Measurements from ENCODE around the gene POLQ.
"Not testable (repeated sequence)": the region's sequence is repeated elsewhere in the genome, so short reads cannot be mapped to it uniquely, and the experiment has no call there.

The POLQ gene

DNA sequence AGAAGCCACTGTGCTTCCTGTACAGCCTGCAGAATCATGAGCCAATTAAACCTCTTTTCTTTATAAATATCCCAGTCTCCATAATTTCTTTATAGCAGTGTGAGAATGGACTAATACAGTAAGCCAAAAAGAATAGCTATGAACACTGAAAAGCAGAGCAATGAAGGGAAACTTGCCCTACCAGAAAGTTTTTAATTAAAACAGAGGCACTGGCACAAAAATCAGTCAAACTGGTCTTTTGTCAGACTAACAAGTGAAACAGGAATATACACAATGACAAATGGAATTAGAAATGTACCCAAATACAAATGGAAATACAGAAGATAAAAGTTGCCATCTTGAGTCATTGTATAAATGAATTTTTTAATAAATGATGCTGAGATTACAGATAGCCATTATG is 40.5 kb downstream of the POLQ start:
- DNase-seq, result no peak

DNA sequence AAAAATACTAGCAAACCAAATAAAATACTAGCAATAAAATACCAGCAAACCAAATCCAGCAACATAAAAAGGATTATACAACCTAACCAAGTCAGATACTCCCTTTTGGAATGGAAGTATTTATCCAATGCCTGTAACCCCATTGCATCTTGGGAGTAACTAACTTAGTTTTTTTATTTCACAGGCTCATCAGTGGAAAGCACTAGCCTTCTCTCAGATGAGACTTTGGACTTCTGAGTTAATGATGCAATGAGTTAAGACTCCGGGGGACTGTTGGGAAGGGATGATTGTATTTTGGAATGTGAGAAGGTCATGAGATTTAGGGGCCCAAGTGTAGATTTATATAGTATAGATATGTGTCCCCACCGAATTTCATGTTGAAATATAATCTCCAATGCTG is 41.2 kb downstream of the POLQ start:
- no peak for DNase-seq

DNA sequence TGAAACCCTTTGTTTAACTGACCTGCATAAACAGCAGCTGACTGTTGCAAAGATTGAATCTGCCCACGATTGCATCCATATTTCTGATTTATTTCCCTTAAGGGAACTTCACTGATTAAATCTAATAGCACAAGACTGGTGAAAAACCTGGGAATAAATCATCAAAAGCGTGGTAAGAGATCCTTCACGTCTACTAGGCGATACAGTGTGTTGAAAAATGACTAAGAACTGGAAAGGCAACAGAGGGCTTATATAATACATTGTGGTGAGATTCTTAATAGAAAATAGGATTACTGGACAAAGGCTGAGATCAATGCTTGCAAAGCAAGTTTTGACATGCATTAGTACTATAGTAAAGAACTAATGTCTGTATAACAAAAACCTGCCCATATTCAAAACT is 49.0 kb downstream of the POLQ start:
- DNase-seq, result no peak

DNA sequence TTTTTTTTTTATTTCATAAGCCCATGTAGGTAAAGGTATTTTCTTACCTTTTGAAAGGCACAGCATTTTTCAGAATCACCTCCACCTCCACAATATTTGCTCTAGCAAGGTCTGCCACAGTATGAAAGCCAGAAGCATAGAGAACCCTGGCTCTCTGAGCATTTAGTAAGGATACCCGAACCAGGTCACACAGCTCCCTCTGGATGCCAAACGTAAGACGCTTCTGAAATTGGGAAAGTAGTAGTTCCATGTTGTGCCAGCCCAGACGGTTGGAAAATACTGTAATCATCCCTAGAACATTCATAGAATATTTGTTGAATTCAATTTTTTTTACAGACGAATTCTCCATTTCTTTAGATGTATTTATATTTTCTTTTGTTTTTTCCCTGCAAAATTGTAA is 52.4 kb downstream of the POLQ start:
- no peak for DNase-seq

DNA sequence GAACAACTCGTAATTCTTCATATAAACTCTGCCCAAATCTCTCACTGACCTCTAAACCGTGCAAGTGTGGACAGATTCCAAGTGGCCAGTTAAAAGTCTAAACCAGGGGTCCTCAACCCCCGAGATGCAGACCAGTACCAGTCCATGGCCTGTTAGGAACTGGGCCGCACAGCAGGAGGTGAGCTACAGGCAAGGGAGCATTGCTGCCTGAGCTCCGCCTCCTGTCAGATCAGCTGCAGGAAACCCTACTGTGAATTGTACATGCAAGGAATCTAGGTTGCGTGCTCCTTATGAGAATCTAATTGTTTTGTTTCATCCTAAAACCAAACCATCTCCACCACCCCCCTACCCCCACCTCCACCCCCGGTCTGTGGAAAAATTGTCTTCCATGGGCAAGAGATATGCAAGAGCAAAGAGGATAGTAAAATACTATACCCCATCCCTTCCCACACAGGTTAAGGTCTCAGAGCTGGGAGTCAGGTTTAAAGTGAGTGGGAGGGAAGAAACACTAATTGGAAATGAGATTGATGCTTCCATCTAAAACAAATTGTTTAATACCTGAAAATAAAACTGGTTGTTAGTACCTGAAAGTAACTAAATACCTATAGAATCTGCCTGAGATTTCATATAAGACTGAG is 54.0 kb downstream of the POLQ start:
- DNase-seq, result no peak

DNA sequence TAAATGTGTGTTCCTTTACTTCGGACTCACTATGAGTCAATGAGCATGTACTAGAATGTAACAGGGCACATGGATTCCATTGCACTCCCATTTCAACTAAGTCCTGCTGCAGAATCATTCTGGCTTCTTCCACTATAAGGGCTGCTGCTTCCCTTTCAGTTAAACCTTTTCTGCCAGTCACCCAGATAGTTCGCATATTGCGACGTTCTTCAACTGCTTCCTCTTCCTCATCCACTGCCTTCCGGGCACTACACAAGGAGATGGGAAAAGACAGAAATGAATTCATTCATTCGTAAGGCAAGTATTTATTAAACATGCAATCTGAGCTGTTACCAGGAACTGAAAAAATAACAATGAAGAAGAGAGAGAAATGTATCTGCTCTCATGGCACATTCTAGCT is 55.6 kb downstream of the POLQ start:
- no peak for DNase-seq

DNA sequence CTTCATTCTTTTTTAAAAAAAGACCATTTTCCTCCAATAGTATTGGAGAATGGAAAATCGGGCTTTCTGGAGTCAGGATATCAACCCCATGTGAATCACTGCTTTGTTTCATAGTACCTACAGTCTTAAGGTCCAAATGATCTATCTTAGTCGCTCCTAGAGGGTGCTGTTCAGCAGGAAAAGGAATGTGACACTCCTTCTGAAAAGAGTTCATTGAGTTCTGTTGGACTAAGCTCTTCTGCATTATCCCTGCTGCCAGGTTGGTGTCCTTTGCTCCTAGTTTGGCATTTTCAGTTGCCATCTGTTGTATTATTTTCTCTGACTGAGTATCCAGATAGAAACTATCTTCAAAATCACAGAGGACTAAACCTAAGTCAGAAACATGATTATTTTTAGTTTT is 57.2 kb downstream of the POLQ start:
- DNase-seq, result no peak

DNA sequence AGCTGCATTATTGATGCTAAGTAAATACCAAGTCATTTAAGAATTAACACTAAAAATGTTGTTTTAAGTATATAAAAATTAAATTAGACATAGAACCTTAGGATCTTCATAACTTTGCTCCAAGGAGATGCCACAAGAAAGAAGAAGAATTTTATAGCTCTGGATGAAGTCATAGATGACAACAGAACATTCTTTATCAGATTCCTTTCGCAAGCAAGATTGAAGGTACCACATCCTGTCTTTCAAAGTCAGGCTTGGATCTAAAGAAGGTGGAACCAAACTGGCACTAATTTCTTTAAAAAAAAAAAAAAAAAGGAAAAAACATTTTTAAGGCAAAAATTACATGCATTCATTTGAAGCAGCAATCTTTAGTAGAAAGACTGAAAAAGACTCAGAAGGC is 62.5 kb downstream of the POLQ start:
- DNase-seq, result no peak

DNA sequence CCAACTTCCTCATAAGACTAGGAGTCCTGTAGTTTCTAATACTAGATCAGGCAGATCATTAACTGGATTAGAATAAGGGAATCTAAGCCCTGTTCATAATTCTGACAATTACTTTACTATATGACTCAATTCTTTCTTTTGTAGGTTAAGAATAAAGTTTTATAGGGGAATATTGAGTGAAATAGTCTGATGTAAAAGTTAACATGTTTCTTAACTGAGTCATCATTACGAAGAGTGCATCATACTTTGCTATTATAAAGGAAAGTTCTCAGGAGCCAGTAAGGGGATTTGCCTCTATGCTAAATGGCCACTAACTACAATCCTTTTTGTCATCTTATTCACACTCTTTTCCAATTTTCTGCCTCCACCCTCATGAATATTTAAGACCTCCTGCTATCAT is 63.1 kb downstream of the POLQ start:
- no peak for DNase-seq

DNA sequence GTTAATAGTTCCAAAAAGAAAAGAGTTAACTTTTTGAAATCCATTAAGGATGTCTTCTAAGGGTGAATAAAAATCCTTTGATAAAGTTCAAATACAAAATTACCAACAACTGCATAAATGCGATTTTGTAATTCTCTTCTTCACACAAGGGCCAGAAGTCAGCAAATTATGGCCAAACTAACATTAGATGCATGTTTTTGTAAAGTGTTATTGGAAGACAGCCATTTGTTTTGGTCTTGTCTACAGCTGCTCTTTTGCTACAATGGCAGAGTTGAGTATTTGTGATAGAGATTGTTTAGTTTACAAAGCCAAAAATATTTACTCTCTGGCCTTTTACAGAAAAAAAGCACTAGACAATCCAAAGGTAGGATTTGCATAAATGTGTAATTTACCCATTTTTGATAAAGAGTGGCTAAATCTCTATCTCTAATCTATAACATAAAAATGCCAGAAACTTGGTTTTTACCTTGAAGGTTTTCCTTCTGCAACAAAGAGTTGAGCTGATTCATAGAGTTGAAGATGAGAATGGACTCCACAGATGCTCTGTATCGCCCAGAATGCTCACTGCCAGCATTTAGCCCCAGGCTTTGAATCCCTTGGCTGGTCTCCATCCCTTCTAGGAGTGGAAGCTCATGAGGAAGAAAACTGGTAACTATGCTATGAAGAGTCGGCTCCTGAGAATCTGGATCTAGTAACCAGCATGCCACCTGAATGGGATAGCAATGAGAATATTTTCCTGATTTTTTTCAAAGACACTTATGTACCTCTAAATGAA is 64.5 kb downstream of the POLQ start:
- no peak for DNase-seq

DNA sequence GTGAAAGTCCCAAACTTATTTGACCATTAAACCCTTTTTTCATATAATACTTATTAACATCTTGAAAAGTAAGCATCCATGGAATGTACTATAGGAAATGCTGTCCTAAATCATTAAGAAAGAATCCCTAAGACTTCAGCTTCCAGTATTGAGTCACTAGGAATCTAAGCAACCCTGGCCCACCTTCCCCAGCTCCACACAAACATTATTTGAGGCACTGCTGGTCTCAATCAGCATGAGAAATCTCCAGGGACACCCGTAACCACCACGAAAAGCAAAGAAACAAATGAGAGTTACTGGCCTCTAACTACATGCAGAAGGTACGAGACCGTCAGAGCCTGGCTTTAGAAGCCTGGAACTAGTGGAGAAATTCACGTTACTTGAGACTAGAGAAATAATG is 68.2 kb downstream of the POLQ start:
- no peak for DNase-seq

DNA sequence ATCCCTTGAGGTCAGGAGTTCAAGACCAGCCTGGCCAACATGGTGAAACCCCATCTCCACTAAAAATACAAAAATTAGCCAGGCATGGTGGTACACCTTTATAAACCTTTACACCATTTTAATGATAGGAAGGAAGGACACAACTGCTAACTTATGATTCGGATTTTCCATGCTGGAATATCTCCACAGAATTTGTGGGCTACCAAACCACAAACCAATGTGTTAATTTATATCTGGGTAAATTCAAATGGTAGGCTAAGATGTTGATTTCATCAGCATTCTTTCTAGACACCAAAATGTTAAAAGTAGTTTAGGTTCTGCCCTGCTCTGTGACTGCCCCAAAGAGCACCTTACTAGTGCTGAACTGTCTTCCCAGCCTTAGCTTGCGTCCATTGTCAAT is 72.8 kb downstream of the POLQ start:
- DNase-seq, result no peak

DNA sequence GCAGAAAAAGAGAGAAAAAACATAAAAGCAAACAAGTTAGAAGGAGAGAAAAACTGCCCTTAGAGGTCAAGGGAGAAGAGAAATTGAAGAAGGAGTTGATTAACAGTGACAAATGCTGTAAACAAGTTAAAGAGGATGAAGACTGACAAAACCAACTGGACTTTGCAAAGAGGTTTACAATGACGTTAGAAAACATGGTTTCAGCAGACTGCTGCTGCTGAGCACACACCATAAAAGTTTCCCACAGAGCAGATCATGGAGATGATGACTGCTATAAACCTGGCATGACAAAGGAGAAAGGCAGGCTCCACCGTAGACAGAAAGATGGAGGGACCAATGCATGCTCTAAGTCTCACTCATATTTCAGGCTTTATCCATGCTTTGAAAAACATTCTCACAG is 78.7 kb downstream of the POLQ start:
- no peak for DNase-seq

DNA sequence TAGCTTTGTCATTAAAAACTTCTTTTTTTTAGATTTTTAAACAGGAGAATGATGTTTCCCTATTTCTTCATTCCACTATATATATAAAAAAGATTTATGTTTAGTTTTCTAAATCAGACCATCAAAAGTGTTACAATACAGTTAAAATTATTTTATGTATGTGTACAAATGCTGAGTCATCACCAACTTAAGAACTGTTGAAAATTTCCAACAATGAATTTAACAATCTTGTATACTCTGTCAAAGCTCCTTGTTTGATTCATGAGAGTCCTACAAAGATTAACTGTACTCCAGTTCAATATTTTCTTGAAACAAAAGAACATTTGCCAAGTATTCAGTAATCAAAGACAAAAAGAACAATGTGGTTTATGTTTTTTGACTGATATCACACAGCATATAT is 82.0 kb downstream of the POLQ start:
- DNase-seq, result no peak

DNA sequence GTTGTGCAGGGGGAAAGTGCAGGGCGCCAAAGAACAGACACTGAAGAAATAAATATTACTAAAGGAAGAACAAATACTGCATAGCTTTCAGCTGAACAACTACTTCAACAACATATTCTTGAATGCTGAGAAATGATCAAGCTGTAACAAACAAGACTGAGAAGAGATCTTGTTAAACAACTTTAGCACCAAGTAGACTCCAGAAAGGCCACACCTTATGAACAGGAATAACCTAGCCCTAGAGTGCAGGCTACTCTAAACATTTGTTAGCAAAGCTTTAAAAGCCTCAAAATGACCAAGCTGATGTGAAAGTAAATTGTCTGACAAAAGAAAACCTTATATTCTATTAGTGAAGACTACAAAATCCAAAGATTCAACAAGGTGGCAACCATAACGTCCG is 83.2 kb downstream of the POLQ start:
- DNase-seq, result no peak

DNA sequence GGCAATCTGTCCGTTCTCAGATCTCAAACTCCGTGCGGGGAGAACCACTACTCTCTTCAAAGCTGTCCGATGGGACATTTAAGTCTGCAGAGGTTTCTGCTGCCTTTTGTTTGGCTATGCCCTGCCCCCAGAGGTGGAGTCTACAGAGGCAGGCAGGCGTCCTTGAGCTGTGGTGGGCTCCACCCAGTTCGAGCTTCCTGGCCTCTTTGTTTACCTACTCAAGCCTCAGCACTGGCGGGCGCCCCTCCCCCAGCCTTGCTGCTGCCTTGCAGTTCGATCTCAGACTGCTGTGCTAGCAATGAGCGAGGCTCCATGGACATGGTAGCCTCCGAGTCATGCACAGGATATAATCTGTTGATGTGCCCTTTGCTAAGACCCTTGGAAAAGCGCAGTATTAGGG is 94.0 kb downstream of the POLQ start:
- not testable (repeated sequence) for DNase-seq

DNA sequence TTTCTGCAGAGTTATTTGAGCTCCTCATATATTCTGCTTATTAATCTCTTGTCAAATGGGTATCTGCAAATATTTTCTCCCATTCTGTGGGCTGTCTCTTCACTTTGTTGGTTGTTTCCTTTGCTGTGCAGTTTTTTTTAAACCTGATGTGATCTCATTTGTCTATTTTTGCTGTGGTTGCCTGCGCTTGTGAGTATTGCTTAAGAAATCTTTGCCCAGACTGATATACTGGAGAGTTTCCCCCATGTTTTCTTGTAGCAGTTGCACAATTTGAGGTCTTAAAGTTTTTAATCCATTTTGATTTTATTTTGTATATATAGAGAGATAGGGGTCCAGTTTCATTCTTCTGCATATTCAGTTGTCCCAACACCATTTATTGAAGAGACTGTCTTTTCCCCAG is 102.3 kb downstream of the POLQ start:
- DNase-seq, result no peak

DNA sequence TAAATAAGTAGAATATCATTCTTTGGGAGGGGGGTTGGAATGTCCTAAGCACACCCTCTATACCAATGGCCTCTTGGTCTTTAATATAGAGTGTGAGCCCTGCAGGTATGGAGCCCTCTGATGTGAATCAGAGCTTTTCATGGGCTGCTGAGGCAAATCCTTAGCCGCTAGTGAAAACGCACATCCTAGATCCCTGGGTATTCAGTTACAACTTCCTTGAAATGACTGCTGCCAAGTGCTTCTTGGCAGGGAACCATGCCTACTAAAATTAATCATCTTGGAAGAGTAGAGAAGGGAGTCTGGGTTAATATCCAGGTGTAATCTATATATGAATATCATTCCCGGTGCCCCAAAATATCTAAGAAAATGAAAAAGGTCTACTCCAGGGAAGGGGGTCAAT is 109.1 kb downstream of the POLQ start:
- DNase-seq, result no peak

DNA sequence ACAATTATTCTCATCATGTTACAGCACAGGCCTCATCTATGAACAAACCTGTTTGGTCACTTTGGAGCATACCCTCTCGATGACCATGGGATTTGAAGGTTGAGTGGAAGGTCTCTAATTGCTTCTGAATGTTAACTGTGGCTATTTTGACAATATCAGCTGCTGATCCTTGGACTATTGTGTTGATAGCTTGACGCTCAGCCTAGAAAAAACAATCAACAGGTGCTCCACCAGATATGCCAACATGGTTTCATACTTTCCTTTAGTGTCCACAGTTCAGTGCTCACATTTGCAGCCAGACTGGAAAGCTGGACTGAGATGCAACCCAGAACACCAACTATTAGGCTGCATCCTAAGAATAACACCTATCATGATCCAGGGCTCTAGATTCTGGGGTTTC is 109.7 kb downstream of the POLQ start:
- DNase-seq, result no peak

DNA sequence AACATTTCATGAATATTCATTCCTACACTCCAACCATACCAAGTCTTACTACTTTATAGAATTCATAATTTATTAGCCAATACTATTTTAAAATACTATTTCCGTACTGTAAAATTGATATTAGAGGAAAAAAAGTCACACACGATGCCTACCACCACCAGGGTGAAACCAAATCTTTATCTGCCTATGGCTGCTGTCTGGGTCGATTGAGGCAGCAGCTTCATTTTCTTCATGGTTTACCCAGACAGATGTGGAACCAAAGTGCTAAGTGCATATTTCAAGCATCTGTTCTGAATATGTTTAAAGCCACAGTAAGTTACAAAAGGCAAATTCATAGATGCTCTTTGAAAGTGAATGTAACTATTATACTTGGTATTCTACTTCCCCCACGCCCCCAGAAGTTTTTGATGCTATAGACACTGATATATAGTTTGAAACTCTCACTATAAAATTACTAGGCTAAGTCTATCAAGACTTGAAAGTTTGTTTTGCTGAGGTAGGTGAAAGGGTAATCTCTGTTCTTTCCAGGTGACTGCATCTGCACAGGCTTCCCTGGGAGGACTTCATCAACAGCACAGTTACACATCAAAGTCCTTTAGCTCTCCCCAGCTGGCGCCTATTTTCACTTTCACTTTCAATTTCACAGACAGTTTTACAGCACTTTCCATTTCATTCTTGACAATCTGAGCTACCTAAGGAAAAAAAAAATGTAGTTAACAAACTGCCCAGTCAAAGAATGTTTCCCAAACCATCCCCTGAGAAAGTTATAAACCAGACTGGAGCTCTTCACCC is 113.9 kb downstream of the POLQ start:
- DNase-seq, result no peak

DNA sequence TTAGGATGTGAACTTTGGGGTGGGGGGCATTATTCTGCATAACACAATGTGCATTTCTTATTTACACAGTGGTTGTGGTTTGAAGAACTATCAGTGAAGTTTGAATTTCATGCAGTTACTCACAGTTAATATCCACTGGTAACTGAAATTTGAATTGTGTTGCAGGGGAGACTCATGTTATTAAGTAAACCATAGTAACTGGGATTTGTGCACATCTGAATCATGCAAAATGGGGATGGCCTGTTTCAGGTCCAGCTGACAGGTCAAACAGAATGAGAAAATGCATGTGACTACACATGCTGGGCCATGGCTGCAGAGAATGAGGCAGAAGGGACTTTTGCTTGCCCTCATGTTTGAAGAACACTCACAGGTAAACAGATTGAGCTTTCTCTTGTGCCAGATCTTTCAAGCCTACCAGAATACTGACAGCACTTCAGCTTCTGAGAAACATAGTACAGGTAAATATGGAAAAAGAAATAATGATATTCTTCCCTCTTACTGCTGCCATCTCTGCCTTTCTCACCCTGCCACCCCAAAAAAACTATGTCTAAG is 115.0 kb downstream of the POLQ start:
- DNase-seq, result no peak

DNA sequence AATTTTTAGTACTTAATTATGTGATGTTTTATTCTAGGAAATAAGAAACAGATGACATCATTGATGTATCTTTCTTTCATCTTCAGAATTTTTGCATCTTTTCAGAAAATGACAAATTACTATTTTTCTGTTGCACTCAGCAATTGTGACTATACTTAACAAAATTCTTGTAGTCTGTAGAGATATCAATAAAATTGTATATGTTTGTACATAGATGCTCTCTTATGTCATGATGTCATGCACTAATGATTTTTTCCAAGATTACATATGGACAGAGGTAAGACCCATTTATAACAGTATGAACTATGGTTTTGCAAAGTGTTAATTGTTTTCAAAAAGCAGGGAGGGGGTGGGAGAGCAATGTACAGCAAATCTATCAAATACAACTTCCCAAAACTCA is 121.2 kb downstream of the POLQ start:
- no peak for DNase-seq

DNA sequence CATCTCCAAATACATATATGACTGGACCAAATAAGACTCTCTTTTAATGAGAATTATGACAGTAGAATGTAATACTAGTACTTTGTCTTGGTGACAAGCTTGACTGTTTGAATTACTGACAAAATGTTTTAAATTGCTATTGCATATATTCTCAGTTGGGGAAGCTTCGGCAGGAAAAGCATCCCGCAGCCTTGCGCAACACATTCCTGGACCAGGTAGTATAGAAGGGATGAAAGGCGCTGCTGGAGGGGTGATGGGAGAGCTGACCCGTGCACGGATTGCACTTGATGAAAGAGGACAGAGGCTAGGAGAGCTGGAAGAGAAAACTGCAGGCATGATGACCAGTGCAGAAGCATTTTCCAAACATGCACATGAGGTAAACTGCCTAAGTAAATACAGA is 127.6 kb downstream of the POLQ start:
- DNase-seq, result no peak

DNA sequence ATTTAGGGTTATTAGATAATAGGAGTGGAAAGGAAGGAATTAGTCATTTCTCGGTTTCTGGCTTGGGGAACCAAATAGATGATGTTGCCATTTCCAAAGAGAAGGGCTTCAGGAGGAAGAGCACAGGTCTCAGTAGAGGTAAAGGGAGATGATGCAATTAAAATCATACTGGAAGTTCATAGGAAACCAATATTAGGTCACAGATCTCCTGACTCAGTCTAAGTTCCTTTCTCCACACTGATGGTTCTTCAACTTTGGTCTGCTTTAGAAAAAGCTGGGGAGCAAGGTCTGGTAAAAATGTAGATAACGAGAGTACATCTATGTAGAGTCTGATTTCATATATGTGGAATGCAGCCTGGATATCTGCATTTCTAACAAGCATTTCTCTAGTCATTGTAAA is 130.9 kb downstream of the POLQ start:
- no peak for DNase-seq

Data from NCI-H2081 treated with DMSO at 0.1 percent for 48 hours (cell line).